ENCODE measurements around the gene KLK8. TPM values are rescaled to one million over a fixed set of nuclear protein-coding genes. Genes with fewer than 3 reads are reported as not detected.

Gene KLK8
- total RNA-seq, 2 donors from 2014 or later = 1.1 TPM; not detected in 1

GRCh38 chr19:51002089-51002532, 707 bp upstream of the KLK8 start:
- 86 to 89% methylated on average over 9 to 12 of the region's 12 CpGs for WGBS, 2 experiments (ENCODE audit: insufficient coverage in 1 of 2, insufficient read length in 1 of 2)
- peak overlapping the region; percentile 49 for H3K4me3 Mint-ChIP-seq
- Histone ChIP-seq H3K9me3 (ENCODE audit: control insufficient read depth, low read length) (no peaks in the 10 kb centered on the region), H3K36me3 (ENCODE audit: control insufficient read depth, insufficient read depth, low read length) (no peaks in the 10 kb centered on the region), H3K27me3 (ENCODE audit: control insufficient read depth, insufficient read depth, low read length, poor library complexity, severe bottlenecking) (peaks cover 12% of the 10 kb centered on the region), H3K9ac (ENCODE audit: extremely low read depth, low read length, poor library complexity, severe bottlenecking) (no peak overlapping the region), H3K4me3 (ENCODE audit: low read length) (no peak overlapping the region), H3K4me1 (ENCODE audit: control insufficient read depth, insufficient read depth, low read length) (no peaks in the 10 kb centered on the region), H3K27ac (ENCODE audit: low read depth, low read length) (no peak overlapping the region)
- H3K36me3 Mint-ChIP-seq (ENCODE audit: low read depth) = no peaks in the 10 kb centered on the region
- H3K9me3 Mint-ChIP-seq = no peaks in the 10 kb centered on the region
- peaks cover 14% of the 10 kb centered on the region for H3K4me1 Mint-ChIP-seq
- no peak for TF ChIP-seq CTCF (conservative IDR thresholded peaks at IDR 0.05)
- peak overlapping the region; percentile 68 for H3K27ac Mint-ChIP-seq
- H3K27me3 Mint-ChIP-seq (ENCODE audit: insufficient read depth) = peaks cover 62% of the 10 kb centered on the region
- peak; percentile 79 for DNase-seq

DNA sequence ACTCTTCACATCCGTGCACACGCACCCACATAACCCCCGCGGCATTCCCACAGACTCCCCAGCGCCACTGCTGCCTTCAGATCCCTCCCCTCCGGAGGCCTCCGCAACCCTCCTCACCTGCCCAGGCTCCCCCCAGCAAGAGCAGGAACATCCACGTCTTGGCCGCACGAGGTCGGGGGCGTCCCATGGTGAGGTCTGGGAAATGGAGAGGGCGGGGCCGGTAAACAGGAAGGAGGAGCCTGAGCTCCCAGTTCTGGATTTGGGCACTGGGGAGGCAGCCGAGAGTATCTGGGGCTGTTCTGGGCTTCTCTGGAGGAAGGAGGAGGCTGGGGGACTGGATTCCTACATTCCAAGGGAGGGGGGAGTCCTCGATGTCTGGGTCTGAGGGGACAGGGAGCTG, 423 bp downstream of the KLK8 start:
- Histone ChIP-seq H3K9me3 (ENCODE audit: control insufficient read depth, low read length) (no peaks in the 10 kb centered on the region), H3K27me3 (ENCODE audit: control insufficient read depth, insufficient read depth, low read length, poor library complexity, severe bottlenecking) (peaks cover 8% of the 10 kb centered on the region), H3K4me1 (ENCODE audit: control insufficient read depth, insufficient read depth, low read length) (no peaks in the 10 kb centered on the region), H3K4me3 (ENCODE audit: low read length) (no peak overlapping the region), H3K27ac (ENCODE audit: low read depth, low read length) (no peak overlapping the region), H3K9ac (ENCODE audit: extremely low read depth, low read length, poor library complexity, severe bottlenecking) (no peak overlapping the region), H3K36me3 (ENCODE audit: control insufficient read depth, insufficient read depth, low read length) (no peaks in the 10 kb centered on the region)
- no peak overlapping the region for H3K27ac Mint-ChIP-seq
- H3K4me3 Mint-ChIP-seq = peak overlapping the region; percentile 12
- peaks cover 54% of the 10 kb centered on the region for H3K27me3 Mint-ChIP-seq (ENCODE audit: insufficient read depth)
- 60 to 68% methylated on average over 1 to 16 of the region's 16 CpGs for WGBS, 2 experiments (ENCODE audit: insufficient coverage in 1 of 2, insufficient read length in 1 of 2)
- TF ChIP-seq CTCF (conservative IDR thresholded peaks at IDR 0.05) = peak; percentile 10
- peak; percentile 87 for DNase-seq
- peaks cover 14% of the 10 kb centered on the region for H3K4me1 Mint-ChIP-seq
- H3K9me3 Mint-ChIP-seq = no peaks in the 10 kb centered on the region
- no peaks in the 10 kb centered on the region for H3K36me3 Mint-ChIP-seq (ENCODE audit: low read depth)

GRCh38 chr19:51000426-51000825, 978 bp downstream of the KLK8 start:
- Histone ChIP-seq H3K9ac (ENCODE audit: extremely low read depth, low read length, poor library complexity, severe bottlenecking) (no peak overlapping the region), H3K36me3 (ENCODE audit: control insufficient read depth, insufficient read depth, low read length) (no peaks in the 10 kb centered on the region), H3K9me3 (ENCODE audit: control insufficient read depth, low read length) (no peaks in the 10 kb centered on the region), H3K27me3 (ENCODE audit: control insufficient read depth, insufficient read depth, low read length, poor library complexity, severe bottlenecking) (peaks cover 8% of the 10 kb centered on the region), H3K4me1 (ENCODE audit: control insufficient read depth, insufficient read depth, low read length) (no peaks in the 10 kb centered on the region), H3K27ac (ENCODE audit: low read depth, low read length) (no peak overlapping the region), H3K4me3 (ENCODE audit: low read length) (no peak overlapping the region)
- no peak overlapping the region for H3K4me3 Mint-ChIP-seq
- 93 to 96% methylated on average over 3 to 10 of the region's 10 CpGs for WGBS, 2 experiments (ENCODE audit: insufficient coverage in 1 of 2, insufficient read length in 1 of 2)
- no peak for TF ChIP-seq CTCF (conservative IDR thresholded peaks at IDR 0.05)
- peaks cover 14% of the 10 kb centered on the region for H3K4me1 Mint-ChIP-seq
- H3K9me3 Mint-ChIP-seq = no peaks in the 10 kb centered on the region
- no peaks in the 10 kb centered on the region for H3K36me3 Mint-ChIP-seq (ENCODE audit: low read depth)
- no peak overlapping the region for H3K27ac Mint-ChIP-seq
- H3K27me3 Mint-ChIP-seq (ENCODE audit: insufficient read depth) = peaks cover 52% of the 10 kb centered on the region
- DNase-seq = no peak

All from endodermal cell (in vitro differentiated cells).